PC-9 (cell line): ENCODE data around the gene DNAJC13.

Source experiments
- EZH2 ChIP-seq: fragments of 200-600 bp; sonication (generic); IDR thresholded peaks from 2 replicates; pipeline ENCODE4 v1.8.0; 2017; ENCODE audit warnings: antibody characterized with exemption, low read depth
- TF ChIP-seq, protein P1 (sequence below): fragments of 200-600 bp; sonication (generic); conservative IDR thresholded peaks from 2 replicates; pipeline ENCODE4 v1.6.1; 2017; ENCODE audit warnings: mixed run types, antibody characterized with exemption, mild to moderate bottlenecking, moderate library complexity

DNA sequence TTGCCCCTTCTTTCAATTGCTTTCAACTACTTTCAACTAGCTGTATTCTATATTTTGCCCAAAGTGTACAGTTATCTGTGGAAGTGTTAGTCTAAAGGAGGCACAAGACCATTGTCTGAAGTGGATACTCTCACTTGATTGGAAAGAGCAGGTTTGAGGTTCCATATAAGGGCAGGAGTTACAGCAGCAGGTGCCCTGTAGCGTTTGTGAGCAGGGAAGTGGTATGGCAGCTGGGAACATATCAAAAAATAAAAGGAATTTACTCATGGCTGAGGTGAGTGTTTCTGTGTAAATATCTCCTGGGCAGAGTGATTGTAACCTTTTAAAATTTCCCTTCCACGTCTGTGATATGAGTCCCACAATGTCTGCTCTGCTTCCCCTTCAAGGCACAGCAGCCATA, 38.5 kb upstream of the DNAJC13 start:
- TF ChIP-seq, protein P1, sequence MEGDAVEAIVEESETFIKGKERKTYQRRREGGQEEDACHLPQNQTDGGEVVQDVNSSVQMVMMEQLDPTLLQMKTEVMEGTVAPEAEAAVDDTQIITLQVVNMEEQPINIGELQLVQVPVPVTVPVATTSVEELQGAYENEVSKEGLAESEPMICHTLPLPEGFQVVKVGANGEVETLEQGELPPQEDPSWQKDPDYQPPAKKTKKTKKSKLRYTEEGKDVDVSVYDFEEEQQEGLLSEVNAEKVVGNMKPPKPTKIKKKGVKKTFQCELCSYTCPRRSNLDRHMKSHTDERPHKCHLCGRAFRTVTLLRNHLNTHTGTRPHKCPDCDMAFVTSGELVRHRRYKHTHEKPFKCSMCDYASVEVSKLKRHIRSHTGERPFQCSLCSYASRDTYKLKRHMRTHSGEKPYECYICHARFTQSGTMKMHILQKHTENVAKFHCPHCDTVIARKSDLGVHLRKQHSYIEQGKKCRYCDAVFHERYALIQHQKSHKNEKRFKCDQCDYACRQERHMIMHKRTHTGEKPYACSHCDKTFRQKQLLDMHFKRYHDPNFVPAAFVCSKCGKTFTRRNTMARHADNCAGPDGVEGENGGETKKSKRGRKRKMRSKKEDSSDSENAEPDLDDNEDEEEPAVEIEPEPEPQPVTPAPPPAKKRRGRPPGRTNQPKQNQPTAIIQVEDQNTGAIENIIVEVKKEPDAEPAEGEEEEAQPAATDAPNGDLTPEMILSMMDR, result no peak
- no peak for TF ChIP-seq EZH2
